Neural cell (in vitro differentiated cells): ENCODE results near the gene MIF.
"Not testable (repeated sequence)": the region's sequence is repeated elsewhere in the genome, so short reads cannot be mapped to it uniquely, and the experiment has no call there.

ENCODE experiments used
- CTCF ChIP-seq: fragments of 450-650 bp; IDR thresholded peaks from 2 replicates; pipeline ENCODE4 v1.5.1; 2014; ENCODE audit warnings: antibody characterized with exemption, mild to moderate bottlenecking, moderate library complexity; ENCODE audit not compliant: poor library complexity, severe bottlenecking
- EP300 ChIP-seq: fragments of 450-650 bp; conservative IDR thresholded peaks from 2 replicates; pipeline ENCODE4 v1.6.1; 2014; ENCODE audit warnings: antibody characterized with exemption, mild to moderate bottlenecking, moderate library complexity; ENCODE audit not compliant: poor library complexity, severe bottlenecking
- EZH2 ChIP-seq: fragments of 200-600, 300-800 bp; shearing (Covaris generic), sonication (generic); IDR thresholded peaks from 2 replicates; pipeline ENCODE4 v1.6.1; 2014; ENCODE audit warnings: antibody characterized with exemption, low read length, borderline replicate concordance, mild to moderate bottlenecking; ENCODE audit not compliant: insufficient read depth, poor library complexity, severe bottlenecking
- POLR2AphosphoS5 ChIP-seq: IDR thresholded peaks from 2 replicates; pipeline ENCODE4 v1.6.1; 2012
- RAD21 ChIP-seq: fragments of 450-650 bp; conservative IDR thresholded peaks from 2 replicates; pipeline ENCODE4 v1.6.1; 2014; ENCODE audit warnings: antibody characterized with exemption, mild to moderate bottlenecking, moderate library complexity
- REST ChIP-seq: IDR thresholded peaks from 2 replicates; pipeline ENCODE4 v1.6.1; 2012; ENCODE audit warnings: borderline replicate concordance
- SMC3 ChIP-seq: fragments of 450-650 bp; conservative IDR thresholded peaks from 2 replicates; pipeline ENCODE4 v1.6.1; 2014; ENCODE audit warnings: antibody characterized with exemption, mild to moderate bottlenecking, moderate library complexity; ENCODE audit not compliant: poor library complexity
- TAF1 ChIP-seq: IDR thresholded peaks from 2 replicates; pipeline ENCODE4 v1.6.1; 2012; ENCODE audit warnings: low read depth

GRCh38 chr22:23907423-23907822 is 13.2 kb downstream of the MIF start:
- not testable (repeated sequence) for TF ChIP-seq CTCF, RAD21, EP300, TAF1, POLR2AphosphoS5, EZH2, REST, SMC3
